NK-92 (cell line): ENCODE data around the gene DAGLA.

Source experiments
- DNase-seq: peaks from one replicate; lab custom pipeline; 2025; ENCODE audit not compliant: unreplicated experiment; lab: John Stamatoyannopoulos, UW

DAGLA gene

DNA sequence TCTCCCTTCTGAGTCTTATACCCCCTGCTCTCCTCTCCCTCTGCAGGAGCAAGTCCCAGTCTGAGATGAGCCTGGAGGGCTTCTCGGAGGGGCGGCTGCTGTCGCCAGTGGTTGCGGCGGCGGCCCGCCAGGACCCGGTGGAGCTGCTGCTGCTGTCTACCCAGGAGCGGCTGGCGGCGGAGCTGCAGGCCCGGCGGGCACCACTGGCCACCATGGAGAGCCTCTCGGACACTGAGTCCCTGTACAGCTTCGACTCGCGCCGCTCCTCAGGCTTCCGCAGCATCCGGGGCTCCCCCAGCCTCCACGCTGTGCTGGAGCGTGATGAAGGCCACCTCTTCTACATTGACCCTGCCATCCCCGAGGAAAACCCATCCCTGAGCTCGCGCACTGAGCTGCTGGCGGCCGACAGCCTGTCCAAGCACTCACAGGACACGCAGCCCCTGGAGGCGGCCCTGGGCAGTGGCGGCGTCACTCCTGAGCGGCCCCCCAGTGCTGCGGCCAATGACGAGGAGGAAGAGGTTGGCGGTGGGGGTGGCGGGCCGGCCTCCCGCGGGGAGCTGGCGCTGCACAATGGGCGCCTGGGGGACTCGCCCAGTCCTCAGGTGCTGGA lies 63.4 kb downstream of the DAGLA start:
- no peak for DNase-seq

DNA sequence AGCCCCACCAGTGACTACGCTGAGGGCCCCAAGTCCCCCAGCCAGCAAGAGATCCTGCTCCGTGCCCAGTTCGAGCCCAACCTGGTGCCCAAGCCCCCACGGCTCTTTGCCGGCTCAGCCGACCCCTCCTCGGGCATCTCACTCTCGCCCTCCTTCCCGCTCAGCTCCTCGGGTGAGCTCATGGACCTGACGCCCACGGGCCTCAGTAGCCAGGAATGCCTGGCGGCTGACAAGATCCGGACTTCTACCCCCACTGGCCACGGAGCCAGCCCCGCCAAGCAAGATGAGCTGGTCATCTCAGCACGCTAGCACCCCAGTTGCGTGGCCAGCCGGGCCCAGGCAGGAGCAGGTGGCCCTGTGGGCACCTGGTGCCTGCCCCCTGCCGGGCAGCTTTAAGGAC lies 64.0 kb downstream of the DAGLA start:
- DNase-seq = no peak

DNA sequence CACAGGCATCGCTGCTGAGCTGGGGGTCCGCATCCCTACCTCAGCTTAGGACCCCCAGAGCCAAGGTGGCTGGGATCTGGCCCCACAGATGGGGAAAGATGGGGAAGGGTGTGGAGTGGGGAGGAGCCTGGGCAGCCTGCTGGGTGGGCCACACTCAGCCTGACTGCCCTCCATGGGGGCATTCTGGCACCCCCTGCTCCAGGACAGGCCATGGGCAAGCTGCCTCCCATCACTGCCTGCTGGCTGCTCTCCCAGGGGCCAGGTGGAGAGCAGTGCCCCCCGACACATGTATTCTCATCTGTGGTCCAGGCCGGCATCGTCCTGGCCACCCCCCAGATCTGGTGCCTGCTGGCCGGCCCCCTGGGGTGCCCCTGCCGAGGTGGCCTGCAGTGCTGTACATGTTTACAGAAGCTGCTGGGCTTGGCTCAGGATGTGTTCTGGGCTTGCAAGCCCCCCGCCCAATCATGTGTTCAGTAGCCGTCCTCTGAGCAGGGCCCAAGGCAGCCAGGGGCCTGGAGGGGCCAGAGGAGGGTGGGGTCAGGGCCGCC lies 64.5 kb downstream of the DAGLA start:
- no peak for DNase-seq

DNA sequence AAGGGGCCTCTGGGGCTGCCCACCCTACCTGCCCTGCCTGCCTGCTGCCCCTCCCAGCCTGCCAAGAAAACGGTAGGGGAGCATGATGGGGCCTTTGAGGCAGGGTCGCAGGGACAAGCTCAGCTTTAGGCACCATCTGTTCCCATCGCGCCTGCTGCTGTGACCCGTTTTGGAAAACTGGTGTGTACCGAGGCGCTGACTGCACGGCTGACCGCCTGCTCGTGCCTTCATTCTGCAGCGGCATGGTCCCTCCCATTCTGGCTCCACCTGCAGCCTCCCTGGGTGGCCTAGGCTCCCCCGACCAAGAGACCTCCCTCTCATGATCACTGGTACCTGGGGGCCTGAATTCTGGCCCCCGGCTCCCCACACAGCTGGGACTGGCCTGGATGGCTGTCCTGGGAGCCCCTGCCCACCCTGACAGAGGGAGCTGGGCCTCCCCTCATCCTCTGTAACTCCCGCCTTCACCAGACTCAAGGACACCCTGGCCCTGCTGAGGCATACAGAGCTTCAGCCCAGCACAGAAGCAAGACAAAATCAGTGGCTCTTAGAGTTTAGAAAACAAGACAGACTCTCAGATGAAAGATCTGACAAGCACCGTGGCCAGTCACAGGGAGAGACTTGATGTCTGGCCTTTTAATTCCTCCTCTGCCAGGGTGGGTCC lies 65.7 kb downstream of the DAGLA start:
- DNase-seq = no peak

DNA sequence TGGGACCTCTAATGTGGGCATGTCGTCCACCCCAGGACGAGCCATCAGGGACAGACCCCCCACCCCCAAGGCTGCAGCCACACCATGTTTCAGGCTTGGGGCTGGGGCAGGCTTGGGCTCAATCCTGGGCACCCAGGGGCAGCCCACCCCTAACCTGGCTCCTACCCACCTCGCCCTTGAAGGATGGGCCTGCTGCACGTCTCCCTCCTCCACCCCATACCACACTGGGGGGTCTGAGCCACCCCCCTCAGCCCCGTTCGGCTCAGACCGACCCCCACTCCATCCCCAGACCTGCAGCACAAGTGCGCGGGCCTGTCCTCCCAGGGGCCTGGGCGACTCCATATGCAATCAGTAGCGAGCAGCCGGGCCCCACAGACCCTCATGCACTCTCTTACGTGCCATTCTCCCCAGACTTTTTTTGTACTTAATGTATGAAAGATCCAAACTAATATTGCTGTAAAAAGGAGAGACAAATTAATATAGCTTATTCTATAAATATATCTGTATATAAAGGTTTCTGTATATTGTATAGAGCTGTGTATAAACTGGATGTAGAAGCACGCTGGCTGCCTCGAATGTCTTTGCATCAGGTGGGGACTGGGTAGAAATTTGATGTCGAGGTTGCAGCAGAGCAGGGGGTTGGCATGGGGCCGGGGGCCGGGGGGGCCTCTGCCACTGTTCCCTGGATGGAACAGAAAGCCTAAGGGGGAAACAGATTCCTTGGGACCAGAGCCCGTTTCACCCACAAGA lies 66.4 kb downstream of the DAGLA start:
- no peak for DNase-seq

DNA sequence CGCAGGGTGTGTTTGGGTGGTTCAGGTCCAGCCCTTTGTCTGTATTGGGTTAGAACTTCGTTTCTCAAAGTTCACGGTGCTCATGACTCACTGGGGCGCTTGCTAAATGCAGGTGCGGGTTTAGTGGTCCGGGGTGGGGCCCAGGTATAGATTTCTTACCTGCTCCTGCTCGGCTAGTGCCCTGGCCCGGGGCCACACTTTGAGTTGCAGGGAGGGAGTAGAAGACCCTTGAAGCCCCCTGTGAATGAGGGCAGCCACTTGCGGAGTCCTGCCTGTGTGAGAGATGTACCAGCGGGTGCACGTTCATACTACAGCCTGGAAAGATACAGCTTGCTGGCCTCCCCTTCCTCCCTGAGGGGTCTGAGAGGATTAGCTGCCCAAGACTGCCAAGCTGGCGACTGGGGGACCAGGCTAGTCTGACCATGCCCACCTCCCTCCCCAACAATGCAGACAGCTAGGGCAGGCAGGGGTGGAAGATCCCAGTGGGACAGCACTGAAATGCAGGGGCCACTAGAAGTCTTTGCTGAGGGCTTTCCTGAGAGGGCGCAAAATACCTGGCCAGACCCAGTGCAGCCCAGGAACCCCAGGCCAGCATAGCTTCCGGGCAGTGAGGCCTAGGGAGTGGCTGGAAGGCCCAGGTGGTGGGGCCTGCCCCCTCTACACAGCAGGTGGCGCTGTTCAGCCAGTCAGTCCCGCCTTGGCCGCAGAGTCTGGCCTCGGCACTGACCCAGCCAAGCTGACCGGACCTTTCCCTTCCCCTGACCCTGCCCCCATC lies 67.2 kb downstream of the DAGLA start:
- DNase-seq = no peak

DNA sequence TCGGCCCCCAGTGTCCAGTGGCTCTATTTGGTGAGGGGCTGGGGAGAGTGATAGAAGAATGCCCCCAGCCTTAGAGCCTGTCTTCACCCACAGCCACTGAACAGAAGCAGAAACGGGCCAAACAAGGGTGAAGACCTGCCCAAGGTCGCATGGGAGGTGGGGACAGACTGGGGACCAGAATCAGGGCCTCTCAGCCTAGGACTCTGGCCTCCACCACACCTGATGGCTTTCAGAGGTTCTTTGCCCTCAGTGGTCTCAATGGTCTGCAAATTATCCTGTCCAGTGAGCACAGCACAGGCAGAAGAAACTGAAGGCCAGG lies 67.7 kb downstream of the DAGLA start:
- no peak for DNase-seq

DNA sequence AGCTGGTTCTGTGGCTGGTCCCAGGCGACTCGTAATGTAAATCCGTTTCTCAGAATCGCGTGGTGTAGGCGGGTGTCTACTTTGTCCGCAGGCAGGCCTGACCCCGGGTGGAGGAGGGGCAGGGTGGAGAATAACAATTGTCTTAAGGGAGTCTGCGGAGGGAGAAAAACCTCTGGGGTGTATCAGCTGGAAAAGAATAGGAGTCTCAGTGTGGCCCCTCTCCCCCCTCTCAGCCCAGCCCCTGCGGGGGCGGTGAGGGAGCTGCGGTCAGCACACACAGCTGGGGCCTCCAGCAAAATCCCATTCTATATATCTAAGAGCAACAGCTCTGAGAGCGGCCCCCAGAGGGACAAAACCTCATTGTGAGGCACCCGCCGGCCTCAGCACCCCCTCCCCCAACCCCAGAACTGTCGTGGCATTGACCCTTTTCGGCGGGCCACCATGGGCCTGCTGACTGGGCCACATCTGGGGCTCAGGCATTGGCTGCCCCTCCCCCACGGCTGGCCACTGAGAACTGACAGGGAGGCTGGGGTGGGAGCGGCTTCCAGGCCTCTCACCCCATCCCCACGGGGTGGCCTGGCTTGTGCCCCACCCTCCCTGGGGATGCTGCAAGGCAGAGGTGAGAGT lies 69.5 kb downstream of the DAGLA start:
- DNase-seq = no peak

DNA sequence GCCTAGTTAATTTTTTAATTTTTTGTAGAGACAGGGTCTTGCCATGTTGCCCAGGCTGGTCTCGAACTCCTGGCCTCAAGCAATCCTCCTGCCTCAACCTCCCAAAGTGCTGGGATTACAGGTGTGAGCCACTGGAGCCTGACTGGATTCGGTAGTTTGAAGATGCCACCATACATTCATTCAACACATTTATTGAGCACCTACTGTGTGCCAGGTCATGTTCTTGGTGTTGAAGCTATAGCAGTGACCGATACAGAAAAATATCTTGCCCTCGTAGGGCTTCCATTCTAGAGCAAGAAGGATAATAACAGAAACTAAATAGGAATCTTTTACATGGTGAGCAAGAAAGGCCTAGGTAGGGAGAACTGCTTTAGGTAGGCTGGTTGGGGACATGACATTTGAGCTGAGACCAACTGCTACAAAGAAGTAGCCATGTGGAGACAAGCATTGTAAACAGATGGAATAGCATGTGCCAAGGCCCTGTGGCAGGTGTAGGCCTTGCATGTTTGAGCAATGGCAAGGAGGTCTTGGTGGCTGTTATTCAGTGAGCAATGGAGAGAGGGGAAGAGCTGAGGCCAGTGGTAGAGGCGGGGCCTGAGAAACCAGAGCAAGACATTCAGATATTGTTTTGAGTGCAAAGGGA lies 70.6 kb downstream of the DAGLA start:
- DNase-seq = no peak

DNA sequence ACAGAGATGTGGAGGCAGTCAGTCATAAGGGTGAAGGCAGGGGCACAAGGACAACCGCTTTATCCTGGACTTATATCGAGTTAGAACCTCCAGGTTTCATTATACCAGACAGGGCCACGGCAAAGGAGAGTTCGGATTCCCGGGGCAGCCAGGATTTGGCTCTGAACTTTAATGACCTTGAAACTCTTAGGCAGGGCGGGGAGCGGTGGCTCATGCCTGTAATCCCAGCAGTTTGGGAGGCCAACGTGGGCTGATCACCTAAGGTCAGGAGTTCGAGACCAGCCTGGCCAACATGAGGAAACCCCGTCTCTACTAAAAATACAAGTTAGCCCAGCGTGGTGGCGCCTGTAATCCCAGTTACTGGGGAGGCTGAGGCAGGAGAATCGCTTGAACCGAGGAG lies 71.2 kb downstream of the DAGLA start:
- DNase-seq = no peak

DNA sequence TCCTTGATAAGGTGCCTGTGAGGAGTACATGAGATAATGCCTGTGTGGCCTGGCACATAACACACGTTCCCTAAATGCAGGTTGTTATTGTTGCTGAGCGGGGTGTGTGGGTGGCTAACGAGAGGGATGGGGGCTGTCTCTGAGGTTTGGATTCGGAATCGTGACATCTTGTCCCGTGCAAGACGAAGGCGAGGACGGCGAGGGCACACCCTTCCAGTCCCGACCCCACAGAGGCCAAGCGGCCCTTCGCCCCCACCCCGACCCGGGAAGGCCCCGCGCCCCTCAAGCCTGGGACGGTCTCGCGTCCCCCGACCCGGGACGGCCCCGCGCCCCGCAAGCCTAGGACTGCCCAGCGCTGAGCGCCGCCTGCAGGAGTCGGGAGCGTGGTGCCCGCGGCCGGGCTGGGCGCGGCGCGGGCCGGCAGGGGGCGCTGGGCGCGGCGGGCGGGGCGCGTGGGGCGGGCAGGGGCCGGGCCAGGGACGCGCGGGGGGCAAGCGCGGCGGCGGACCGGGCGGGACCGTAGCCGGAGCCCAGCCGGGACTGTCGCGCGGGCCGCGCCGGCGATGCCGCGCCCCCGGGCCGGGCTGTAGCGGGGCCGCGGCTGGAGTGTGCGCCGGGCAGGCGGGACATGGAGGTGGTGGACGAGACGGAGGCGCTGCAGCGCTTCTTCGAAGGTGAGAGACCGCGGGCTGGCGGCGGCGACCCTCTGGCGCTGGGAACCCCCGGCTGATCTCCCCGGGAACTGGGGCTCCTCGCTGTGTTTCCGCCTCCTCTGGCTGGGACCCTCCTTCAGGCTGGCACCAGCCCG lies 72.1 kb downstream of the DAGLA start, which contains the start of gene MYRF:
MYRF (plus strand) TSS at position 520 of the 808 bp plus-strand sequence; CDS start at position 629, 109 bp downstream.
- no peak for DNase-seq

DNA sequence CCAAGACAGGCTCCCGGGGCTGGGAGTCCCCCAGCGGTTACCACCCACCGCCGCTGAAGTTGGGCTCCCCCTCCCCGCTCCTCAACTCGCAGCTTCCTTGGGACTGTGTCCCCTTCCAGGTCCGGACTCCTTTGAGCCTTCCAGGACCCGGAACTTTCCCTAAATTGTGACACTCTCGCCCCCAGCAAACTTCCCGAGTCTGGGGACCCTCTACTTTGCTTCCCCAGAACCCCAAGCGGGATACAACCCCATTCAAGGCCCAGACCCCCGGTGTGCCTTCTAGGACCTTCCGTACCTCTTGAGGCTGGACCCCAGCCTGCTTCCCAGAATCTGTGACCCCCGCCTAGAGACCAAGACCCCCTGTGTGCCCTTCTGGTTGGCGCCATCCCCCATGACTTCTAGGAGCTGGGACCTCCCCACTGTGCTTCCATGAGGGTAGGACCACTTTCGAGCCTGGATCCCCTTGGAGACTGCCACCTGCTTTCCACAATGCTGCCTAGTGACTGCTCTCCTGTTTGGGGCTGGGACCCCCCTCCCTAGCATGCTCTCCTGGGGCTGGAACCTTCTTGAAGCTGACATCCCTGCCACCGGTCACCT lies 72.8 kb downstream of the DAGLA start:
- no peak for DNase-seq

DNA sequence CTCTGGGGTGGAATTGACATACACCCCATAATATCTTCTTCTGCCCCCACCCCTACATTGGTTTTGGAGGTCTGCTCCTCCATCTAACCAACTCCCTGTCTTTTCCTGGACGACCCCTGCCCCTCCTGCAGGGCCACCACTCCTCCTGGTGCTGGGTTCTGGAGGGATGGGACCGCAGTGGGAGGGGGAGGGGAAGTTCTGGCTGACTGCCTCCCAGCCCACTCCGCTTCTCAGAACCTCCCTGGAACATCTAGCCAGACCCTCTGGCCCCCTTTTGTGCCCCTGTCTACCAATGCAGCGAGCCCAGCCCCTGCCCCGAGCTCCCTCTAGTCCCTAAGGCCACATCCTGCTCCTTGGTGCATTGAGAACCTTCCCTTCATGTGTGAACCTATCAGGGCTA lies 73.5 kb downstream of the DAGLA start:
- no peak for DNase-seq

DNA sequence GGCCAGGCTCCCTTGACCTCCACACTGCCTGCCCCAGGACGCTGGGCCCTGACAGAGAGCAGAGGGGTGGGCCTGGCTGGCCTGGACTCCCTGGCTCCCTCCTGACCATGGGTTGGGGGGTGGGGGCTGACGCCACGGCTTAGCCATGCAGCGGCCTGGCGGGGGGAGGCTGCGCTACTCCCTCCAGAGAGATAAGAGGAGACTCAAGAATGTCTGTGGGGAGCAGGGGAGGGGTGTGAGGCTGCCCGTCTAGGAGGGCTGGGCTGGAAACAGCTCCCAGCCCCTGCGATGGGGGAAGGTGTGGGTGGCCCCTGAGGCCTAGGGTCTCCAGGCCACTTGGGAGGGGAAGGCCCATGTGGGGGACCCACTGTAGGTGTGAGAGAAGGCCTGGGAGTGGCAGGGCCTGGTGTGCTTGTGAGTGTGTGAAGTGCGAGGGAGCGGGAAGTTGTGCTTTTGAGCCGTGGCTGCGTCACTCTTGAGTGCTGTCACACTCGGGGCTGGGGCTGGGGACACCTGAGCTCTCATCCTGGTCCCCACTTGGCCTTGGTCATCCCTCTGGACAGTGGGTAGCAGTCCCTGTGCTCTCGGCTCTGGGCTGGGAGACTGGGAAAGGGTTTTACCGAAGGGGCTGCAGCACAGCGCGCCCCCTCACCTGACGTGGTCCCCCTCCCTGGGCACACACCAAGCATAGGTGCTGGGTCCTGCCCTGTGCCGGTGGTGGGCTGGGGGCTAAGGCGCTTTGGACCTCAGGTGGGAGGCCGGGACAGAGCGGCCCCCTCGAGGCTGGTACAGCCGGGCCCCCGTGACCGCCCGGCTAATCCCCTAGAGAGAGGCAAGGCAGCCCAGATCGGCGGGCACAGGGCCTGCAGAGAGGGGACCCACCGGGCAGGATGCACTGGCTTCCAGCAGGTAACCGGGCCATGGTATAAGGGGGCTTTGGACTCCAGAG lies 74.6 kb downstream of the DAGLA start:
- no peak for DNase-seq

DNA sequence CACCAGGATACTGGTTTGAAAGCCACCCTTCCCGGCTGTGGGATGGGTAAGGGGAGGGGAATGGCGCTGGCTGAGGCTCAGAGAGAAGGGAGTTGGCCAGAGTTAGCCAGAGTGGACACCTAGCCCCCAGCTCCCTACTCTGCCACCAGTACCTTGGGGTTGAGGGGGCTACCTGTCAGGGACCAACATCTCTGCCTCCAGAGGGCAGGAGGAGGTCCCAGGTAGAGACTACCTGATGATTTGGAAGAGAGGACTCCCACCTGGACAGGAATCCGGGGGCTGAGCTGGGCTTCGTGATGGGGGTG lies 75.9 kb downstream of the DAGLA start:
- no peak for DNase-seq

DNA sequence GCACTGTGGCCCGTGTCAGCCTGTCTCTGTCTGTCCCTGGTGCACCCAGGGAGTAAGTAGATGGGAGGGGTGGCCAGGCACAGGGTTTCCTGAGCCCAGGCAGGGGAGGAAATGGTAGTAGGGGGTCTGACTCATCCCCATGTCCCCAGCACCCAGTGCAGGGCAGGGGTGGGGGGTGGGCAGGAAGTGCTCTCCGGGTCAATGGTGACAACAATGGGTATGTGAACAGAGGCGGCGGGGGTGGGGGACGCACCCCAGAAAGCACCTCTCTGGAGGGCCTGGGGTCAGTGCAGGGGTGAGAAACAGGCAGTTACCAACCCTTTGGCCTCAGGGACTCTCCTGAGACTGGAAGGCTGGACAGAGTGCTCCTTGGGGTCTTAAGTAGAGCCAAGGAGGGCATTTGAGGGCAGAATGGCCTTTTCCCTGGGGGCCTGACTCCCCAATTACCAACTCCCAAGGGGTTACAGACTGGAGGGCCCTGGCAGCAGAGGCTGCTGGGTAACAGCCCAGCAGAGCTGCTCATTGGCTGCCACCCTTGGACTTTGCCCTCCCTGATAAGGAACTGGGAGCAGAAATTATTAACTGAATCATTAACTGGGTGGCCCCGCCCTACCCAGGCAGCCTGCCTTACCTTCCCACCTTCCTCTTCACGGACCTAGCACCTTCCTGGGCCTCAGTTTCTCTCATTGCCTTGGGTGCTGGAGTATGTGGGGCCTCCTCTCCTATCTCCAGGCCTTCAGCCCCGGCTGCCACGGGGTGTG lies 76.4 kb downstream of the DAGLA start:
- DNase-seq = no peak

DNA sequence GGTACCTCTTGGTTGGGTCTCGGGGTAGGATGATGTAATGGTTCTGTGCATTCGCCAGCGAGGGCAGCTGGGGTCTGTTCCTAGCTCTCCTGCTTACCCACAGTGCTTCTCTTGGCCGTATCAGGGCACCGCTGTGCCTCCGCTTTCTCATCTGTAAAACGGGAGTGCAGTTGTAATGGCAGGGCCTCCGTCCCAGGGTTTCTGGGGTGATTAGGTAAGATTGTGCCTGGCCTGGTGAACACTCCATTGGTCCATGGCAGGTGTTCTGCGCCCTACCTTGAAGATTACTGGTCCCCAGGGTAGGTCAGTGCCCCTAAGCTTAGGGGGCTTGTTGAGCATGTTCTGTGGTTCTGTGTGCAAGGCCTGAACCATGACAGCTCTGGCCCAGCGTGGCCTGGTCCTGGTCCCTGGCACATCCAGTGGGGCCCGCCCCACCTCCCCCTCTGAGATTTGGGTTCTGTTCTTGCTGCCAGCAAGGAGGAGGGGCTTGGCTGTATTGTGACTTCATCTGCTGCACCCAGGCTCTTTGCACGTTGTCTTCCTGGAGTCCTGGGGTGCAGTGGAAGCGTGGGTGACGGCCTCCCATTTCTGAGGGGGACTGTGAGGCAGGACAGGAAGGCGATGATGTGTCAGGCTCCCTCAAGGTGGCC lies 77.1 kb downstream of the DAGLA start:
- no peak for DNase-seq
